ENCODE data around the gene INHBB.

GRCh38 chr2:120302301-120302700 lies 43.6 kb upstream of the INHBB start:
- TF ChIP-seq CTCF (IDR thresholded peaks at IDR 0.05), result no peak
- no peak for TF ChIP-seq EP300 (IDR thresholded peaks at IDR 0.05)
- no peak for TF ChIP-seq POLR2AphosphoS5 (IDR thresholded peaks at IDR 0.05)
- no peak for TF ChIP-seq POLR2A (IDR thresholded peaks at IDR 0.05)
